Keratinocyte (primary cell): Measurements from ENCODE around the gene APRT. TPM values are rescaled to one million over a fixed set of nuclear protein-coding genes. Genes with fewer than 3 reads are reported as not detected.

Experiments
- DNase-seq: peaks from one replicate; pipeline ENCODE4 v3.0.0-alpha.2; 2011; ENCODE audit warnings: low read depth, missing footprints, low spot score
- FAIRE-seq: peaks from 2 replicates; lab custom pipeline; 2011; peaks lifted over from hg19 to GRCh38; lab: Jason Lieb, UNC
- H2AFZ ChIP-seq: 2 replicates; pipeline ENCODE4 v1.6.0; 2012; ENCODE audit warnings: low read length, control low read depth, inconsistent platforms; ENCODE audit not compliant: control insufficient read depth
- H3K27ac ChIP-seq: 2 replicates; pipeline ENCODE4 v1.5.1; 2011; ENCODE audit warnings: low read length; ENCODE audit not compliant: control insufficient read depth, insufficient read depth
- H3K27me3 ChIP-seq: 3 replicates; pipeline ENCODE4 v1.6.0; 2011; ENCODE audit warnings: low read length; ENCODE audit not compliant: control insufficient read depth, insufficient read depth; ENCODE audit errors: extremely low read depth
- H3K36me3 ChIP-seq, 2 experiments: 2 replicates in 1 of 2; 3 replicates in 1 of 2; pipeline ENCODE4 v1.5.1; 2011; ENCODE audit warnings: low read length in 2 of 2, mild to moderate bottlenecking in 1 of 2; ENCODE audit not compliant: control insufficient read depth in 2 of 2, insufficient read depth in 2 of 2; ENCODE audit errors: extremely low read depth in 1 of 2
- H3K4me1 ChIP-seq: 3 replicates; pipeline ENCODE4 v1.5.1; 2011; ENCODE audit warnings: low read length; ENCODE audit not compliant: control insufficient read depth, insufficient read depth; ENCODE audit errors: extremely low read depth
- H3K4me2 ChIP-seq: 3 replicates; pipeline ENCODE4 v1.6.0; 2011; ENCODE audit warnings: low read depth, low read length; ENCODE audit not compliant: control insufficient read depth, insufficient read depth; ENCODE audit errors: extremely low read depth
- H3K4me3 ChIP-seq, 3 experiments: fragments of 200-600 bp in 1 of 3; sonication (generic) in 1 of 3; 2 replicates in 2 of 3; 3 replicates in 1 of 3; pipeline ENCODE4 v1.5.1; 2011 to 2016; ENCODE audit warnings: low read length in 3 of 3, mild to moderate bottlenecking in 3 of 3, control low read depth in 2 of 3, inconsistent platforms in 1 of 3, low read depth in 1 of 3, mixed read lengths in 1 of 3, mixed run types in 1 of 3, moderate library complexity in 1 of 3; ENCODE audit not compliant: control insufficient read depth in 2 of 3, insufficient read depth in 2 of 3; ENCODE audit errors: extremely low read depth in 1 of 3
- H3K79me2 ChIP-seq: 2 replicates; pipeline ENCODE4 v1.6.0; 2012; ENCODE audit warnings: low read length; ENCODE audit not compliant: control insufficient read depth, insufficient read depth
- H3K9ac ChIP-seq: 3 replicates; pipeline ENCODE4 v1.6.0; 2011; ENCODE audit warnings: low read length; ENCODE audit not compliant: control insufficient read depth, insufficient read depth; ENCODE audit errors: extremely low read depth
- H3K9me1 ChIP-seq: 3 replicates; pipeline ENCODE4 v1.6.0; 2011; ENCODE audit warnings: low read length; ENCODE audit not compliant: control insufficient read depth, insufficient read depth; ENCODE audit errors: extremely low read depth
- H3K9me3 ChIP-seq: 2 replicates; pipeline ENCODE4 v1.5.1; 2012; ENCODE audit warnings: low read depth, low read length; ENCODE audit not compliant: control insufficient read depth
- H4K20me1 ChIP-seq: 3 replicates; pipeline ENCODE4 v1.6.0; 2011; ENCODE audit warnings: low read length; ENCODE audit not compliant: control insufficient read depth, insufficient read depth; ENCODE audit errors: extremely low read depth
- EZH2 ChIP-seq: IDR thresholded peaks from one replicate; pipeline ENCODE4 v1.6.1; 2012; ENCODE audit warnings: inconsistent platforms, mild to moderate bottlenecking, low read length, moderate library complexity
- dilution Hi-C: fragments of 300-500 bp; cut with MboI; formaldehyde crosslinking; loops from one replicate; pipeline ENCODE4 v1.7.0; 2020; ENCODE audit warnings: low sequenced_read_pairs; ENCODE audit not compliant: extremely low pct_ligation_motif_present
- polyA plus RNA-seq, 5 experiments: library from polyadenylated mRNA; depleted of rRNA in 3 of 5; stranded (reverse) in 3 of 5; stranded (forward) in 1 of 5; unstranded in 1 of 5; fragments of >200 nt; gene quantifications; 1 replicate in 1 of 5; 2 replicates in 3 of 5; 3 replicates in 1 of 5; pipeline versions ENCODE4 v1.2.1 to v1.2.3, GENCODE V29; 2011 to 2012; ENCODE audit warnings: missing spikeins in 2 of 5, low read depth in 1 of 5, low replicate concordance in 1 of 5
- TF ChIP-seq, protein P1 (sequence below), 3 experiments: IDR thresholded peaks in 1 of 3; conservative IDR thresholded peaks in 1 of 3; optimal IDR thresholded peaks in 1 of 3; 2 replicates in 2 of 3; 3 replicates in 1 of 3; pipeline versions ENCODE3 to v1.5.1; 2011; ENCODE audit warnings: low read length in 3 of 3, mild to moderate bottlenecking in 3 of 3, moderate library complexity in 2 of 3, control low read depth in 1 of 3, inconsistent platforms in 1 of 3; ENCODE audit not compliant: insufficient read depth in 2 of 3; ENCODE audit errors: extremely low read depth in 1 of 3

APRT gene
- polyA plus RNA-seq, 1 donor (not counting 4 experiments of a cell fraction or from before 2014, with no cell fraction given), result 106 TPM

GRCh38 chr16:88830258-88830657 is 18.5 kb upstream of the APRT start:
- no peaks in the 10 kb centered on the region for H4K20me1 ChIP-seq
- dilution Hi-C loops, result no loop called here
- no peak overlapping the region for H3K27ac ChIP-seq
- no peak overlapping the region for H2AFZ ChIP-seq
- no peak overlapping the region for H3K4me2 ChIP-seq
- H3K4me1 ChIP-seq, result peaks cover 3% of the 10 kb centered on the region
- H3K36me3 ChIP-seq, result peaks cover 0 to 6% of the 10 kb centered on the region in 2 experiments
- H3K27me3 ChIP-seq, result no peaks in the 10 kb centered on the region
- H3K4me3 ChIP-seq, result no peak overlapping the region
- H3K79me2 ChIP-seq, result no peaks in the 10 kb centered on the region
- H3K9me3 ChIP-seq, result no peaks in the 10 kb centered on the region
- no peak for DNase-seq
- no peak for FAIRE-seq
- no peaks in the 10 kb centered on the region for H3K9me1 ChIP-seq
- H3K9ac ChIP-seq, result no peak overlapping the region
- TF ChIP-seq EZH2, result no peak
- TF ChIP-seq, protein P1, sequence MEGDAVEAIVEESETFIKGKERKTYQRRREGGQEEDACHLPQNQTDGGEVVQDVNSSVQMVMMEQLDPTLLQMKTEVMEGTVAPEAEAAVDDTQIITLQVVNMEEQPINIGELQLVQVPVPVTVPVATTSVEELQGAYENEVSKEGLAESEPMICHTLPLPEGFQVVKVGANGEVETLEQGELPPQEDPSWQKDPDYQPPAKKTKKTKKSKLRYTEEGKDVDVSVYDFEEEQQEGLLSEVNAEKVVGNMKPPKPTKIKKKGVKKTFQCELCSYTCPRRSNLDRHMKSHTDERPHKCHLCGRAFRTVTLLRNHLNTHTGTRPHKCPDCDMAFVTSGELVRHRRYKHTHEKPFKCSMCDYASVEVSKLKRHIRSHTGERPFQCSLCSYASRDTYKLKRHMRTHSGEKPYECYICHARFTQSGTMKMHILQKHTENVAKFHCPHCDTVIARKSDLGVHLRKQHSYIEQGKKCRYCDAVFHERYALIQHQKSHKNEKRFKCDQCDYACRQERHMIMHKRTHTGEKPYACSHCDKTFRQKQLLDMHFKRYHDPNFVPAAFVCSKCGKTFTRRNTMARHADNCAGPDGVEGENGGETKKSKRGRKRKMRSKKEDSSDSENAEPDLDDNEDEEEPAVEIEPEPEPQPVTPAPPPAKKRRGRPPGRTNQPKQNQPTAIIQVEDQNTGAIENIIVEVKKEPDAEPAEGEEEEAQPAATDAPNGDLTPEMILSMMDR (optimal IDR thresholded peaks at IDR 0.05 in 1 of 3, IDR thresholded peaks at IDR 0.05 in 1 of 3, conservative IDR thresholded peaks at IDR 0.05 in 1 of 3; ENCODE audit: extremely low read depth in 1 of 3, insufficient read depth in 2 of 3, low read length in 3 of 3), result no peak

- H2AFZ ChIP-seq, result no peak overlapping the region
- H3K27me3 ChIP-seq, result no peaks in the 10 kb centered on the region
- DNase-seq (no peak), FAIRE-seq (no peak)
- no peaks in the 10 kb centered on the region for H3K9me3 ChIP-seq
- no peak for TF ChIP-seq EZH2
- TF ChIP-seq, protein P1 (optimal IDR thresholded peaks at IDR 0.05 in 1 of 3, IDR thresholded peaks at IDR 0.05 in 1 of 3, conservative IDR thresholded peaks at IDR 0.05 in 1 of 3; ENCODE audit: extremely low read depth in 1 of 3, insufficient read depth in 2 of 3, low read length in 3 of 3), result no peak
- H3K9ac ChIP-seq, result no peak overlapping the region
- H3K4me2 ChIP-seq, result no peak overlapping the region
- H3K36me3 ChIP-seq, result no peaks in the 10 kb centered on the region
- H3K79me2 ChIP-seq, result no peaks in the 10 kb centered on the region
- no peak overlapping the region for H3K4me3 ChIP-seq
- no peaks in the 10 kb centered on the region for H3K9me1 ChIP-seq
- peaks cover 3% of the 10 kb centered on the region for H3K4me1 ChIP-seq
- no peak overlapping the region for H3K27ac ChIP-seq
- dilution Hi-C loops, result no loop called here
- no peaks in the 10 kb centered on the region for H4K20me1 ChIP-seq
Measured at GRCh38 chr16:88828711-88829110, 17.0 kb upstream of the APRT start.
